ENCODE measurements around the gene CPLX1.
"Not testable (repeated sequence)": the region's sequence is repeated elsewhere in the genome, so short reads cannot be mapped to it uniquely, and the experiment has no call there.

CPLX1 gene

DNA sequence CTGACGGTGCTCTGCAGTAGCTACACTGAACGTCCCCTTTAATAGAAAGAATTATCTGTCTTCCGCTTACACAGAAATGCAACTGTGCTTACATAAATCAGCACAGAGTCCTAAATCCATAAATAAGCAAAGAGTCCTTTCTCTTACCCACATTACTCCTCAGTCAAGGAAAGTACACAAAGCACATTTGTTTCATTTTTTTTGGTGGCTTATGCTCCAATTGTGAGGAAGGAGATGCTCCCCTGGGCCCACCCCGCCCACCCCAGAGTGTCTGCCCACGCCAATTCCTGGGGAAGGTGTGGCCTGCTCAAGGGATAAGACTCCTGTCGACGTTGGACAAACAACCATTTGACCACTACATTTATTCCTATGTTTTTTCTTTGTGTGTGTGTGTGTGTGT lies 53.8 kb downstream of the CPLX1 start:
- DNase-seq = no peak

DNA sequence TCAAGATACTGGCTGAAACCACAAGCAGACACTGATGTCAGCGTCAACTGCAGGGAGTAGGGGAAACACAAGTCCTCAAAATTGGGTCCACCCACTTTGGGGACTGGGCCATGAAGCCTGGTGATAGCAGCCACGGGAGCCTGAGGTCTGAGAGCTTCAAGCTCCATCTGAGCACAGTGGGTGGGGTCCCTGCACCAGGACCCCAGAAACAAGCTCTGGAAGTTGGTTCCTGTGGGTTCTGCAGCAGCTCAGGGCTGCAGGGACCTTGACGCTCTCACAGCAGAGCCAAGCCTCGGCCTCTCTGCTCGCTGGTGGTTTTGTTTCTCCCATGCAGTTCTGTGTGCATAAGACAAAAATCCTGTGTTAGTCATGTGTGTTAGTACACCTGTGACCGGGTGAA lies 54.5 kb downstream of the CPLX1 start:
- no peak for DNase-seq

DNA sequence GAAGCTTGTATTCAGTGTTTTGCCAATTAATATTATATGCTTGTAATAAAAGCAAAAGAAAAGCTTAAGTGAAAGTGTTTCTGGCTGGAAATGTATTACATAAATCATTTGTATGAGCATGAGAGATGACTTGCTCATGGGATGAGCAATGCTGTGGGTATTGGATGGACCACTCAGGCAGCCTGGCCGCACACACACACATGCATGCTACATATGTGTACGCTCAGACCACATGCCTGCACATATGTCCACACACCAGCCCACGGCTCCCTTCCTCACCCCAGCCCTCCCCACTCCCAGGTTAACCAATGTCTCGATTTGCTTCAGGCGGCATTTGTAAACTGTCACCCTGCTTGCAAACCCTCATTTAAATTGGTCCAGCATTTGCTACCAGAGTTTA lies 55.9 kb downstream of the CPLX1 start:
- no peak for DNase-seq

DNA sequence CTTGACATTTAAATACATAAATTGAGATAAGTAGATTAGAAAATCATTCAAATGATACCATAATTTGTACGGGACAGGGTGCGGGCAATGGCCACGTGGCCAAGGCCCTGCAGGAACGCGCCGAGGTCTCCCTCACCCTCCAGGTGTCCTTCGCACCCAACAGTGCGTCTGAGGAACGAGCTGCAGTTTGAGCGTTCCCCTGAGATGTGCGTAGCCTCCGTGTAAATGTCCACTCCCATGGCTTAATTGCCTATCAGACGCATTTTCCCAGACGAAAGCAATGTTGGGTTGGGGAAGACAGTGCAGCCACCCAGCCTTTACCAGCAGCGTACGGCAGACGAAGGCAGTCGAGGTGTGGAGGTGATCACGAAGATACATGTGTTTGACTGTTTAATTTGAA lies 56.4 kb downstream of the CPLX1 start:
- DNase-seq = no peak

DNA sequence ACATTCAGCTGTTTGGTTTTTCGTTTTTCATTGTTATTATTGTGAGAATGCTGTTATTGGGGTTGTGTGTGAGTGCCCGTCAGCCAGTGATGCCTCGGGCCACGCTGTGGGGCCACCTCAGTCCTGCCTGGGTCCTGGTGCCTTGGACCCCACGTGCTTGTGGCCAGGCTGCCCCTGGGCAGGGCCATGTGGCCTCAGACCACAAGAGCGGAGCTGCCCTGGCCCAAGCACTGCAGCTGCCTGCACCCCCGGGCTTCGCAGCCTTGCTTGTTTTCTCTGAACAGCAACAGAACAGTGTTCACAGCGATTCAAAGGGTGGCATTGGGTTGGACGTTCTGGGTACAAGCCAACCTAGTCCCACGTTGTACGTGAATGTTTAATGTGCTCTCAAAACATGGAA lies 56.9 kb downstream of the CPLX1 start:
- DNase-seq = no peak

DNA sequence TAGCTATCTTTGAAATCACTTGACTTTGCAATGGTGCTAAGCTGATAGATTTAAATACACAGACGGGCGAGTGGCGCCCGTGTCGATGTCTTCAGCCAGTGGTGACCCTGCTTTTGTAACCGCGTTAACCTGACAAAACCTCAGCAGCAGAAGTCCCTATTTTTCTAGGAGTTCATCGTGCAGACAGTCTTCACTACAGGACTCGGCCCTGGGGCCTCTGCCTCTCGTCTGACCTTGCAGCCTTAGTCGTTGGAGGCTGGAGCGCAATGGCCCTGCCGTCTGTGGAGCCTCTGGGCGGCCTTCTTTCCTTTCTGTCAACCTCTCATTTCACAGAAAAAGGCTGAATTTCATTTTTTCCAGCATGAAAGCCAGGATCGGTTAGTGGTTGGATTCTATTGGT lies 57.9 kb downstream of the CPLX1 start:
- DNase-seq = no peak

DNA sequence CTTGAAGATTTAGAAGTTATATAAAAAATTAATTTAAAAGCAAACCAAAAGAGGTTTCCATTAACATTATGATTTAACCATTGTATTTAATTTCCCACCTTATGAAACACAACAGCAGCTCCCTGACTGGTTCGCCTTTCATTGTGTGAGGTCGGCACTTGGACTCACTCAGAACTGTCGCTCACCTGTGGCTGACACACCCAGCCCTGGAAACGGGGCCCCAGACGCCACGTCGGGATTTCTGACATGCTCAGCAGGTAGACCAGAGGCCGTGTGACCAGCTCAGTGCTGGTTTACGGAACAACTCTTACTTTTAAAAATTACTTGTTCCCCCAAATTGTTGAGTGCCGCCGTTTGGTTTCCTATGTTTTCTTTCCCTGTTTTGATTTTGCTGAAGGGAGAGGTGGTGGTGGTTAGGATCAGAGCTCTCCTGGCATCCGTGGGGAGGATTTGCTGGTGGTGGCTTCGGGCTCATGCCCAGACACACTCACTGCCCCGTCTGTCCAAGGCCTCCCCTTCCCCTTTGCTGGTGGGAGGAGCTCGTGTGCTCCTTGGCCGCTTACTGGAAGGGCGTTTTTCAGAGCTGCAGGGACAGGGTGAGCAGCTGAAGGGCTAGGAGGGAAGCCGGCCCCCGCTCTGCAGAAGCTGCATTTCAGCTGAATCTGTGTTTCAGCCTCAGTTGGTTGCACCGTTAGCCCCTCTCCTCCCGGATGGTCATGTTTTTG lies 59.2 kb downstream of the CPLX1 start:
- no peak for DNase-seq

DNA sequence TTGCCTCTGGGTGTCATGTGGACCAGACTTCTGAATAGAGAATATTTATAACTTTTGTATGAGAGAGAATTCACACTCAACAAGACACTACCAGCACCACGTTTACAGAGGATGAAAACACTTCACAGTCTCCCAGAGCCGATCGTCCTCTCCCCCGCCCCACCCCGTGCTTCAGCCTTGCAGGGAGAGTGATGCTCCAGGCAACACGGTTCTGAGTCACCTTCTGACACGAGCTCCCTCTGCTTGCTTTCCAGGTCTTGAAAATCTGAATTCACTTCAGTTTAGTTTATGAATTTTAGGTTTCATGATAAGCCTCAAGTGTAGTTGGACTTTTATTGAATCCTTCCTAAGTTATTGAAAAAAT lies 59.8 kb downstream of the CPLX1 start:
- DNase-seq = no peak

DNA sequence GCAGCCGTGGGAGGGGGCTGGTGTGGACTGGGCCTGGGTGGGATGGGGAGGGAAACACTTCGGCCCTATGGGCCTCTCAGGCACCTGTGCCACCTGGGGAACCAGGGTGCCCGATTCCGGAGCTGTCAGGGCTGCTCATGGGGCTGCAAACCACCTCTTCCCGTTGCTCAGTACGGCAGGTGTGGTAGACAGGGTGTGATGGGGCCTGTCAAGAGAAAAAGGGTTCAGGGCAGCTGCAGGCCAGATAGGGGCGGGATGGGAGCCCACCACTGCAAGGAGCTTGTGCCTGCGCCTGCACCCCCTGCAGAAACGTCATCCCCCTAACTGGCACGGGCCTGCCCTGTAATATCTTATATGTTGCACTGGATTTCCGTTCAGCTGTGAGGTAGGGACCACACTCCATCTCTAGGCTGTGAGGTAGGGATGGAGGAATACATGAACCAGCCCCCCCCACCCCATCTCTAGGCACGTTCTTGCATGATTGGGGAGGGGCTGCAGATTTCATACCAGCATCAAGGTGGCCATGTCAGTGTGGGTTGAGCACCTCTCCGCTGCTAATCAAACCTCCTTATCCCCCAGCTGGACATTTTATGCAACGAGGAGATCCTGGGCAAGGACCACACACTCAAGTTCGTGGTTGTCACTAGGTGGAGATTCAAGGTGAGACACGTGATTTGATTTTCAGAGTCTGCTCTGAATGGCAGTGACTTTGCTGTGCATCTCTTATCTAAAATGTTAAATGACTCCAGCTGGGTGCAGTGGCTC lies 61.3 kb downstream of the CPLX1 start:
- no peak for DNase-seq

DNA sequence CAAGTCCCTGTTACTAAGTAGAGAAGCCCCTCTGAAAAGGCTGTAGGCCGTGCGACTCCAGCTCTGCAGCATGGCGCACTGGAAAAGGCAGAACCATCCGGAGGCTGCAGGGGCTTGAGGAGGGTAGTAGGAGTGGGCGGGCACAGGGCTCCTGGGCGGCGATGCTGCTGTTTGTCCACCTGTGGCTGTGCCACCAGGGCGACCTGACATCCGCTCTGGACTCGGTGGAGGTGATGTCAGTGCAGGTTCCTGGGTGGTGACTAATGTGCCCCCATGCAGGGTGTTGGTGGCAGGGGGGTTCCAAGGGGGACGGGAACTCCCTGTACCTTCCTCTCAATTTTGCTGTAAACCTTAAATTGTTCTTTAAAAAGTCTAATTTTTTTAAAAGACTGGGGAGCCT lies 62.0 kb downstream of the CPLX1 start:
- no peak for DNase-seq

DNA sequence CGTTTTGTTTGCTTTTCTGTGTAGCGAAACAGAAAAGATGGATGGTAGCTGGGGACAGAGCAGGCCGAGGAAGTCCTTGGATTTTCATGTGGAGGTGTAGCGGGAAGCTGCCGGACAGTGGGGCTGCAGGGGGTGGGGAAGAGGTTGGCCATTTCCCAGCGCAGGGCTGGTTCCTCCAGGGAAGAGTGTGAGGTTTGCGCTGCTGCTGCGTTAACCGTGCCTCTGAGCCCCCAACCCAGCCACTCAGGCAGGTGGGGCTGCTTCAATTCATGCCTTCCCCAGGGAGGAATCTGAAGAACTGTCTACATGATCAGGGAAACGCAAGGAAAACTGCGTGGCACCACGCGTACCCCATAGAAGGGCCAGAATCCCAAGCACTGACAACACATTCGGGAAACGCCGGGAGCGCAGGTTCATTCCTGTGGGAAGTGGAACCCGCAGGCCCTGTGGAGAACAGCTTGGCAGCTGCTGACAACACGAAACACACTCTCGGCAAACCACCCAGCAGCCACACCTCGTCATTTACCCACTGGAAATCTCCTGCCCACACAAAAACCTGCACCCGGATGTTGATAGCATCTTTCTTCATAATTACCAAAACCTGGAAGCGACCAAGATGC lies 62.6 kb downstream of the CPLX1 start:
- no peak for DNase-seq

DNA sequence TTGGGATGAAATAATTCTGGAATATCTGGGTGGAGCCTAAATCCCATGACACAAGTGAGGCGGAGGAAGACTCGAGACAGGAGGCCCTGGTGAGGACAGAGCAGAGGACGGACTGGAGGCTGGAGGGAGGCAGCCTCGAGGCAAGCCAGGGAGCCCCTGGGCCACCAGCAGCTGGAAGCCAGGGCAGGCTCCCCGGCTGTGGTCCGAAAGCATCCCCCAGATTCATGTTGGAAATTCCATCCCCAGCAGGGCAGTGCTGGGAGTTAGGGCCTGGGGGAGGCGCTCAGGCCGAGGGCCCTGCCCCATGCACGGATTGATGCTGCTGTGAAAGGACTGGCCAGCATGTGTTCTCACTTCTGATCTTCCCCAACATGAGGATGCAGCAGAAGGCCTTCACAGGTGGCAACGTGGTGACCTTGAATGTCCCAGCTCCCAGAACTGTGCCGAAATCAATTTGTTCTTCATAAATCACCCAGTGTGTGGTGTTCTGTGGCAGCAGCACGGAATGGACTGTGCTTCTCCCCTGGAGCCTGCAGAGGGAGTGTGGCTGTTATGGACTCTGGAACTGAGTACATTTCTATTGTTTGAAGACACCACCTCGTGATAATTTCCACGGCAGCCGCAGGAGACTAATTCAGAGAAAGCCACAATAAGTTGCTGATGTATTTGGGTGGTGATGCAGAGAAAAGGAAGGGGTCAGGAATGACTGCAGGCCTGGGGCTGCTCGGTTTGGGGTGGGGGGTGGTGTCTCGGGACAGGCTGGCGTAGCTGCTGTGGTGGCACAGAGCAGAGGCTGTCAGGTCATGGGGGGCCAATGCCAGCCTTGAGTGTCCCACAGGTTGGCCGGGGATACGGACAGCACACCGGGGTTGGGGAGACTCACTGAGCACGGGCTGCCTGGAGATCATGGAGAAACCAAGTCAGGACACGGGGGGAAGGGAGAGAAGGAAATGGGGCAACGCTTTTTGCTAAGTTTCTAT lies 63.4 kb downstream of the CPLX1 start:
- no peak for DNase-seq

DNA sequence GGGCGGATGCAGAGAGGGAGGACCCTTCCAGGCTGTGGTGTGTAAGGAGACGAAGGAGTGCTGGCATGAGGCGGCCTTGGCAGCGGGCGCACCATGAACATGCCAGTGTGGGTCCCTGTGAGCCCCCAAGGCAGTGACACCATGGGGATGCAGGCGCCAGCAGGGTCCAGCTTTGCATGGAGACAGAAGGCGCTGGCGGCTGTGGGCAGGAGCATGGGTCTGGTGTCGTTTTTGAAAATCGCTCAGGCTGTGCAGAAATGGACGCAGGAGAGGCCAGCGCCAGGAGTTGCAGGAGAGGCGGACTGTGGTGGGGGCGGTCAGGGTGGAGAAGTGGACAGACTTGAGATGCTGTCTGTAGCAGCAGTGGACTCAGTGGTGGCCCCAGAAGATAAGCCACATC lies 64.2 kb downstream of the CPLX1 start:
- DNase-seq = no peak

DNA sequence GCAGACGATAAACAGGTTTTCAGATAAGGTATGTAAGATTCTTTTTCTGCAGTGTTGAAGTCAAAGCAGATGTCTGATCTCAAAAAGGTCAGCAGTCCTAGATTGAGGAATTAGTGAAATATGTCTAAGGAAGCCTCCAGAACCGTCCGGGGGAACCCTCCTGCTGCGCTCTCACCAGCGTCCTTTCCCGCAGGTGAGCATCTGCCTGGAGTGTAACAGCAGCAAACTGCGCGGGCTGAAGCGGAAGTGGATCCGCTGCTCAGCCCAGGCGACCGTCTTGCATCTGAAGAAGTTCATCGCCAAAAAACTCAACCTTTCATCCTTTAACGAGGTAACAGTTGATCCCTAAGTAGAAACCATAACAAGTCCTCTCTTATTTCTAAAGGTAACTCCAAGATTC lies 64.8 kb downstream of the CPLX1 start:
- no peak for DNase-seq

DNA sequence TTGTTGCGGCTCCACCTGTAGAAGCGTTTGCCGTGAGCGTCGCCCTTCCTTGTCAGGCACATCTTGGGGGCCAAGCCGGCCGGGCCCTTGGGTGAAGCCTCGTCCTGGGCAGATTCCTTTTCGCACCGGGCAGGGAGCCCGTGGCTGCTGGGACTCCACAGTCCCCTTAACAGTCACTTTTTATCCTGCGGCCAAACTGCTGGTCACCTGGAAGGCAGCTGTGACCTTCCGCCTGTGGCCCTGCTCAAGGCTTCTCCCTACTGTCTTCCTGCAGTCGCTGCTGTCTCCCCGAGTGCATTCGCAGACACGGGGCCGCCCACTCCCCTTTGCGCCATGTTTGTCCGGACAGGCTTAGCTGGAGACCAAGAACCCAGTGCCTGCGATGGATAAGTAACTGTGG lies 65.3 kb downstream of the CPLX1 start:
- DNase-seq = no peak

DNA sequence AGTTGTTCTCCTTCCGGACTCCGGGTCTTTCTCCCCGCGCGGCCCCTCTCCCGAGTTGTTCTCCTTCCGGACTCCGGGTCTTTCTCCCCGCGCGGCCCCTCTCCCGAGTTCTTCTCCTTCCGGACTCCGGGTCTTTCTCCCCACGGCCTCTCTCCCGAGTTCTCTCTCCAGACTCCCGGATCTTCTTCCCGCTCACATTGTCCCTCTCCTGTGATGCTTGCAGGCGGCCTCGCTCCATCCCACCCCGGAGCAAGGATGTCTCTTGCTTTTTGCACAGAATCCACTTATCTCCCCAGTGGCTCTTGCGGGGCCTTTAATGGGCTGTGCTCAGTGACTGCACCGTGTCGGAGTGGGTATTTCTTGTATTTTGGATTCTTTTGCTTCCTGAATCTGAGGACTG lies 66.1 kb downstream of the CPLX1 start:
- not testable (repeated sequence) for DNase-seq

DNA sequence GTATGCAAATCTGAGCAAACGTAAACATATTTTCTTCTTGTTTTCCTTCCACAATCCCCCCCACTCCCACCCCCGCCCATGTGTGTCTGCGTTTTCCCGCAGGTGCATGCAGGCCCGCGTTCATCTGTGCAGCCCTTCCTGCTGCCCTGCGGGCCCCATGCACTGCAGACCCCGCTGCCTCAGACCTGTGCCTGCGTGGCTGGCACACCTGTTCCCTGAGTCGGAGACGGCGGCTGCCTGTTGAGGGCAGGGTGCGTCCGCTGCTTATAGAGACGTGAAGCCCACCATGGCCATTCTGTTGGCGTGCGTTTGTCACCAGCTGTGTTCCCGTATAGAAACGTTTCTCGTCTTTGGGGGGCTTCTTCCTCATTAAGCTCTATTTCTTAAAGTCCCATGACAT lies 68.8 kb downstream of the CPLX1 start:
- DNase-seq = no peak

DNA sequence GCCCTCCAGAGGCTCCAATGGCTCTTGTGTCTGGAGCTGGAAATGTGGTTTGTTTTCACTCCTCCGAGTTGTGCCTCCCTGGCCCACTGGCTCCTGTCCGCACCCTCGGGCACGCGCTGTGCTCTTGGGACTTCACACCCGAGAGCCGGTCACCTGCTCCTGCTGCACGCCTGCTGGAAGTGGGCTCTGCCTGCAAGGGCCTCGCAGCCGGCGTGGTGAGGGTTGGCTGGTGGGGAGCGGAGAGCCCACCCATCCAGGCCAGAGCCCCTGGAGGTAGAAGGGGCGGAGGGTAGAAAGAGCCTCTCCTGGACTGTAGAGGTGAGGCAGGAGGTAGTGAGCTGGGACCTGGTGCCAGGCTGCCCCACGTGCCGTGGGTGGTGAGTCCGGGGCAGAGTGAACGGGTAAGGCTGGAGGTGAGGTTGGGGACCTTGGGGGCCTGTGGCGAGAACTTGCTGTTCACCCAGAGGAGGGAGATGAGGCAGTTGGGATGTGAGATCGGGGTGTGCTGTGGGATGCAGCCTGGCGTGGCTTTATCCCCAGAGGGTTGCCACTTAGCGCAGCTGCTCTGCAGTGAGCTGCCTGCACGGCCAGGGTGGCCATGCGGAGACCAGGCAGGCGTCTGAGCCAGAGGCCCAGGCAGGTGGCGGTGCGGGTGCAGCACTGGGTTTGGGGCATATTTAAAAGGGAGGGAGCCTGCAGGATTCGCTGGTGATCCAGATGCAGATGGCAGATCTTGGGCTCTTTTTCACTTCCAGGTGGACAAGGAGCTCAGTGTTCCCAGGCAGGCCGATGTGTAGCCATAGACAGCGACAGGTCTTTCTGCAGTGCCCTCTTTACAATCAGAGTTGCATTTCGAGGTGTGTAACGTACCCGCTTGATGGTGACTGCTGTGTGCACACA lies 71.5 kb downstream of the CPLX1 start:
- DNase-seq = no peak

DNA sequence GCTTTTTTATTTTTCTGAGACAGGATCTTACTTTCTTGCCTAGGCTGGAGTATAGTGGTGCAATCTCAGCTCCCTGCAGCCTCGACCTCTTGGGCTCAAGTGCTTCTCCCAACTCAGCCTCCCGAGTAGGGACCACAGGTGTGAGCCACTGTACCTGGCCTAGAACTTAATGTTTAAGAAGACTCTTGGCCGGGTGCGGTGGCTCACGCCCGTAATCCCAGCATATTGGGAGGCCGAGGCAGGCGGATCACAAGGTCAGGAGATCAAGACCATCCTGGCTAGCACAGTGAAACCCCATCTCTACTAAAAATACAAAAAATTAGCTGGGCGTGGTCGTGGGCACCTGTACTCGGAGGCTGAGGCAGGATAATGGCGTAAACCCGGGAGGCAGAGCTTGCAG lies 72.7 kb downstream of the CPLX1 start:
- DNase-seq = not testable (repeated sequence)

DNA sequence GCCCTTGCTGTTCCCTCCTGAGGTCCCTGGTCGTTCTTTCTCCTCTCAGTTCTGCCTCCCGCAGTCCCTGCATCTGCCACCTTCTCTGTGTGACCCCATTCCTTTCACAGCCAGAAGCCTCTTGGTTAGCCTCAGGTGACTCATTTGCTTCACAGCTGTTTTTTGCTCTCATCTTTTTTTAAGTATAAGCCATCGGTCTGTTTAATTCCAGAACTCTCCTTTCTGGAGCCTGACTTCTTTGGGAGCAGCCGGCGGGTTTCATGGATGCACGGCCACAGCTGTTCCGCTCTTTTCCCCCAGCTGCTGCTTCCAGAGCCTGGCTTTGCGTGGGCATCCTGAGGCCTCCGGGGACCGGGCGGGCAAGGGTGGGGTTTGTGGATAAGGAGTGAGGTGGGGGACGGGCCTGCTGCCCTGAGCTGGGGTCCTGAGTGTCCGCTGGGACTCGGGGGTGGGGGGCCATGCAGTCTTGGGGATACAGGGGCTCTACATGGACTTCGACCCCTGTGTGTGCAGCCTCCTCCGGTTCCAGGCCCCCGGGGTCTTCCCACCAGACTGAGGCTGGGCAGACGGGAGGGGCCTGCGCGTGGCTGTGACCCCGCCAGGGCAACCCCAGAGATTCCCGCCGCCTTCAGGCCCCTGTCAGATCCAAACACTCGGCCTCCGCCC lies 73.6 kb downstream of the CPLX1 start:
- no peak for DNase-seq

DNA sequence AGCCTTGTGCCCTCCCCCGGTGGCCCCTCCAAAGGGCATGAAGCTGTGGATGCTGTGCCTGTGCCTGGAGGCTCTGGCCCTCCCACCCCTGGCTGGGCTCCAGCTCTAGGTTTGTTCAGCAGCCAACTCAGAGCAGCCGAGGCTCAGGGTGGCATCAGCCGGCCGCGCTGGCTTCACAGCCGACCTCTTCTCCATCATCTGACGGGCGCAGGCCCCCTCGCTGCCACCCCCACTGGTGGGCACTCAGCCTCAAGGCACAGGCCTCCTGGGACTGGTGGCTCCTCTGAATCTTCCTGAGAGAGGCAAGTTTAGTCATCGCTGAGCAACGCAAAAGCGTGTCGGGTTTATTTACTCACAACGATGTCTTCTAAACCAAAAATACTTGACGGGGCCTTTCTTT lies 74.3 kb downstream of the CPLX1 start:
- DNase-seq = no peak
